HEK293T (cell line): ENCODE data around the gene UBQLNL.

Experiments used
- CTCF ChIA-PET: fragments of 350-600 bp; formaldehyde crosslinking; extraction: SDS; loops from one replicate; lab custom pipeline; 2021; ENCODE audit warnings: antibody characterized with exemption, inconsistent platforms; lab: Yijun Ruan, JAX
- POLR2A ChIA-PET: fragments of 350-600 bp; formaldehyde crosslinking; extraction: SDS; loops from one replicate; lab custom pipeline; 2020; ENCODE audit warnings: antibody characterized with exemption, inconsistent platforms; lab: Yijun Ruan, JAX
- DNase-seq: peaks from one replicate; pipeline ENCODE4 v3.0.0; 2012; ENCODE audit warnings: mixed read lengths; ENCODE audit errors: extremely low spot score
- ARNT ChIP-seq: fragments of 450-650 bp; IDR thresholded peaks from 2 replicates; pipeline ENCODE4 v1.6.1; 2017; ENCODE audit warnings: mild to moderate bottlenecking
- BHLHE40 ChIP-seq: fragments of 450-650 bp; IDR thresholded peaks from 2 replicates; pipeline ENCODE4 v1.6.1; 2016; ENCODE audit warnings: mild to moderate bottlenecking, moderate library complexity, borderline replicate concordance
- CTBP1 ChIP-seq: fragments of 450-650 bp; IDR thresholded peaks from 2 replicates; pipeline ENCODE4 v1.6.1; 2016; ENCODE audit warnings: borderline replicate concordance
- ELF4 ChIP-seq: fragments of 450-650 bp; IDR thresholded peaks from 2 replicates; pipeline ENCODE4 v1.6.1; 2017; ENCODE audit warnings: antibody characterized with exemption
- FOXA1 ChIP-seq: fragments of 450-650 bp; IDR thresholded peaks from 2 replicates; pipeline ENCODE4 v1.6.1; 2016; ENCODE audit warnings: mild to moderate bottlenecking
- FOXK2 ChIP-seq: fragments of 450-650 bp; IDR thresholded peaks from 2 replicates; pipeline ENCODE4 v1.6.1; 2016; ENCODE audit warnings: mild to moderate bottlenecking
- FOXM1 ChIP-seq: fragments of 450-650 bp; IDR thresholded peaks from 2 replicates; pipeline ENCODE4 v1.6.1; 2017; ENCODE audit warnings: mild to moderate bottlenecking, borderline replicate concordance
- HDGF ChIP-seq: fragments of 450-650 bp; IDR thresholded peaks from 2 replicates; pipeline ENCODE4 v1.6.1; 2017; ENCODE audit warnings: antibody characterized with exemption, borderline replicate concordance
- L3MBTL2 ChIP-seq: fragments of 450-650 bp; conservative IDR thresholded peaks from 2 replicates; pipeline ENCODE4 v1.6.1; 2016; ENCODE audit warnings: mild to moderate bottlenecking
- LEF1 ChIP-seq: fragments of 450-650 bp; IDR thresholded peaks from 2 replicates; pipeline ENCODE4 v1.6.1; 2017; ENCODE audit warnings: mild to moderate bottlenecking, borderline replicate concordance
- NFRKB ChIP-seq: fragments of 450-650 bp; IDR thresholded peaks from 2 replicates; pipeline ENCODE4 v1.6.1; 2016; ENCODE audit warnings: mild to moderate bottlenecking, moderate library complexity
- PKNOX1 ChIP-seq: fragments of 450-650 bp; IDR thresholded peaks from 2 replicates; pipeline ENCODE4 v1.6.1; 2016
- SP1 ChIP-seq: fragments of 450-650 bp; IDR thresholded peaks from 2 replicates; pipeline ENCODE4 v1.6.1; 2017
- SUZ12 ChIP-seq: fragments of 450-650 bp; IDR thresholded peaks from 2 replicates; pipeline ENCODE4 v1.6.1; 2016; ENCODE audit warnings: mild to moderate bottlenecking
- TARDBP ChIP-seq: fragments of 450-650 bp; IDR thresholded peaks from 2 replicates; pipeline ENCODE4 v1.6.1; 2016
- ZNF384 ChIP-seq: fragments of 450-650 bp; IDR thresholded peaks from 2 replicates; pipeline ENCODE4 v1.6.1; 2016

UBQLNL gene

GRCh38 chr11:5548440-5548839 is 31.9 kb upstream of the UBQLNL start, which contains the start of gene OR52H1:
Gene OR52H1, minus strand, starts transcription at chr11:5548540. Its CDS starts 3,035 bp downstream, at chr11:5545505.
- no peak for DNase-seq
- CTCF ChIA-PET: no interaction called here
- POLR2A ChIA-PET: no interaction called here
- no peak for TF ChIP-seq ZNF384
- TF ChIP-seq BHLHE40: no peak
- TF ChIP-seq FOXA1: no peak
- TF ChIP-seq NFRKB: no peak
- no peak for TF ChIP-seq ELF4
- no peak for TF ChIP-seq L3MBTL2

GRCh38 chr11:5547982-5548381 is 31.5 kb upstream of the UBQLNL start:
- ChIA-PET POLR2A (no interaction called here), CTCF (no interaction called here)
- DNase-seq: no peak
- TF ChIP-seq FOXM1 (no peak), CTBP1 (no peak), LEF1 (no peak), PKNOX1 (no peak), L3MBTL2 (no peak), TARDBP (no peak), ELF4 (no peak), FOXA1 (no peak), HDGF (no peak), SP1 (no peak), FOXK2 (no peak), ZNF384 (no peak), ARNT (no peak), BHLHE40 (no peak), NFRKB (no peak), SUZ12 (no peak)

DNA sequence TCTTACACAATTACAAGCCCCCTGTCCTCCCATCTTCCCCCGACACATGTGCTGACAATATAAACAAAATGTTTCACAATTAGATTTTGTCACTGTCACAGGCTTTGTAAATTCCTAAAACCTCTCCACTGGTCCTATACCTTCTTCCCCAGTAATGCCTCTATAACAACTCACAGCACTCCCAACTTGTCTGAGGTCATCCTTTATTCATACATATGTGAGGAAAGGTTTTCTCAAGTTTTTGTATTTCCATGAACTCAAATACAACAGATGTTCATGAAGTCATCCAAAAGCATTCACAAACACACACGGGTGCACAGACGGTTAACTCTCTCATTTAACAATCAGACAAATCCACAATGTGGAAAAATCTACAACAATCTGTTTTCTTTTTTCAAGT is 30.0 kb upstream of the UBQLNL start:
- DNase-seq: no peak
- no peak for TF ChIP-seq HDGF
- POLR2A ChIA-PET: no interaction called here

DNA sequence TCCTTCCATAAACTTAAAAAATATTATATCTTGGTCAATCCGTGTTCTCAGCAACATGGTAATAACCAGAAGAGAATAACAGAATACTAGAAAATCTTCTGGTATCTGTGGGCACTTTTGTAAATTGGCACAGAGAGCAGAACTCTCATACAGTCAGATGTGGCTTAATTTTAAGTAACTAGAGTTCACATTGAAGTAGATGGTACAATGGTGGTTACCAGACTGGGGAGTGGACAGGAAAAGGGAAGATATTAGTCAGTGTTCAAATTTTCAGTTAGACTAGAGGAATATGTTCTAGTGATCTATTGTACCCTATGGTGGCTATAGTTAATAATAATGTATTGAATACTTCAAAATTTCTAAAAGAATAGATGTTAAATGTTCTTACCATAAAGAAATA is 24.9 kb upstream of the UBQLNL start:
- TF ChIP-seq ZNF384 (no peak), ARNT (no peak), NFRKB (no peak), SP1 (no peak), FOXM1 (no peak), BHLHE40 (no peak), PKNOX1 (no peak)
- ChIA-PET POLR2A (no interaction called here), CTCF (no interaction called here)
- DNase-seq: no peak

More for the DNA sequence above, 30.0 kb upstream of the UBQLNL start:
- CTCF ChIA-PET: no interaction called here

DNA sequence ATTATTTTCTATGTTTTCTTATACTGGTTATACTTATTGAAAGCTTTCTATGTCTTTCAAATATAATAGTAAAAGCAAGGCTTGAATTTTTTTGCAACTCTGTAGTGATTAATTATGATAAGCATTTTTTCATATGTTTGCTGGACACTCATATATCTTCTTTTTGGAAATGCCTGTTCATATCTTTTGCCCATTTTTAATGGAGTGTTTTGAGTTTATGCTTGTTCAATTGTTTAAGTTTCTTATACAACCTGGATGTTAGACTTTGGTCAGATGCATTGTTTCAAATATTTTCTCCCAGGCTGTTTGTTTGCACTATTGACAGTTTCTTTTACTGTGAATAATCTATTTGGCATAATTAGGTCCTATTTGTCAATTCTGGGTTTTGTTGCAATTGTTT is 20.0 kb upstream of the UBQLNL start:
- TF ChIP-seq ZNF384 (no peak), CTBP1 (no peak), PKNOX1 (no peak), HDGF (no peak), FOXA1 (no peak), SP1 (no peak), L3MBTL2 (no peak), ELF4 (no peak), FOXM1 (no peak), LEF1 (no peak), BHLHE40 (no peak), ARNT (no peak), SUZ12 (no peak), TARDBP (no peak), NFRKB (no peak), FOXK2 (no peak)
- ChIA-PET CTCF (interaction anchor here (0.5 kb wide), 1 partner anchor 1990 kb away, joined by 4 read pairs; no protein-coding TSS in a partner anchor), POLR2A (no interaction called here)
- no peak for DNase-seq

- no peak for DNase-seq
- TF ChIP-seq LEF1: no peak
- TF ChIP-seq BHLHE40: no peak
- ChIA-PET CTCF (no interaction called here), POLR2A (no interaction called here)
Observed at GRCh38 chr11:5534046-5534445, 17.5 kb upstream of the UBQLNL start.

DNA sequence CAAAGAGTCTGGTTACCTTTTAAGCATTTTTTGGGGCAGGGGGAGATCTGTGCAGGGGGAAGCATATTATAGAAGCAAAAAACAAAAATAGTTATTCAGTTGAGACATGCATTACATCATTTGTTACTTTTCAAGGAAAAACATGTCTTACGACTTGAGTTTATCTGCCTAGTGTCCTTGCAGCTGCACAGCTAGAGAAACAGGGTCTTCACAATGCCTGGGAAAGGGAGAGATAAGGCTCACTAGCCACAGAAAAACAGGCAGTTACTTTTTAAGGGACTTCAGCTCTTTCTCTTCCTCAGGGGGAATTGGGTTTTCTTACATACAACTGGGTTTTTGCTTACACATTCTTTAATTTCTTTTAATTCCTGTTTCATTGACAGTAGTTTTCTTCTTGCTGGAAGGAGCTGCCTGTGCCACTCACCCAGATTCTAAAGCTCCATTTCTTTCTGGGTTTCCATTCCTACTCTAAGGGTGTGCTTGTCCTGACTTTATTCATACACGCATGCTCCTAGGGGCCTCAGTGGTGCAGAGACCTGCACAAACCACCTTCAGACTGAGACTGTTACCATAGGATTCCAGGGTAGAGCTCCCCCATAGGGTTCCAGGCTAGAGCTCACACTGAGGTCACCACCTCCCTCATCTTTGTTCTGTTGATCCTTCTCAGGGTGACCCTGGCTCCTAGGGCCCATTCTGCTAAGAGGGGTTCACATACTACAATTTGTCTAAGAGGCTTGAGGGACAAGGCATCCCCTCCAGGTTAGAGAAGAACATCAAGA is 14.7 kb upstream of the UBQLNL start:
- POLR2A ChIA-PET: no interaction called here
- TF ChIP-seq CTBP1 (no peak), ELF4 (no peak), L3MBTL2 (no peak), HDGF (no peak), FOXK2 (no peak), BHLHE40 (no peak), FOXA1 (no peak), FOXM1 (no peak), ARNT (no peak), PKNOX1 (no peak), TARDBP (no peak), NFRKB (no peak), SUZ12 (no peak), ZNF384 (no peak), LEF1 (no peak)

More for the DNA sequence above, 14.7 kb upstream of the UBQLNL start:
- CTCF ChIA-PET: no interaction called here
- no peak for DNase-seq
